Activated CD4-positive, alpha-beta T cell treated with anti-CD3 and anti-CD28 coated beads, Interleukin-2, amount 50 U/mL, for 16 hours (primary cell): ENCODE results near the gene DDX49.
A peak's percentile ranks its signal among the peaks of the same experiment; 100 is the strongest.

Source experiments
- DNase-seq: peaks from one replicate; pipeline ENCODE4 v3.0.0-alpha.2; 2020

DDX49 gene, protein sequence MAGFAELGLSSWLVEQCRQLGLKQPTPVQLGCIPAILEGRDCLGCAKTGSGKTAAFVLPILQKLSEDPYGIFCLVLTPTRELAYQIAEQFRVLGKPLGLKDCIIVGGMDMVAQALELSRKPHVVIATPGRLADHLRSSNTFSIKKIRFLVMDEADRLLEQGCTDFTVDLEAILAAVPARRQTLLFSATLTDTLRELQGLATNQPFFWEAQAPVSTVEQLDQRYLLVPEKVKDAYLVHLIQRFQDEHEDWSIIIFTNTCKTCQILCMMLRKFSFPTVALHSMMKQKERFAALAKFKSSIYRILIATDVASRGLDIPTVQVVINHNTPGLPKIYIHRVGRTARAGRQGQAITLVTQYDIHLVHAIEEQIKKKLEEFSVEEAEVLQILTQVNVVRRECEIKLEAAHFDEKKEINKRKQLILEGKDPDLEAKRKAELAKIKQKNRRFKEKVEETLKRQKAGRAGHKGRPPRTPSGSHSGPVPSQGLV

DNA sequence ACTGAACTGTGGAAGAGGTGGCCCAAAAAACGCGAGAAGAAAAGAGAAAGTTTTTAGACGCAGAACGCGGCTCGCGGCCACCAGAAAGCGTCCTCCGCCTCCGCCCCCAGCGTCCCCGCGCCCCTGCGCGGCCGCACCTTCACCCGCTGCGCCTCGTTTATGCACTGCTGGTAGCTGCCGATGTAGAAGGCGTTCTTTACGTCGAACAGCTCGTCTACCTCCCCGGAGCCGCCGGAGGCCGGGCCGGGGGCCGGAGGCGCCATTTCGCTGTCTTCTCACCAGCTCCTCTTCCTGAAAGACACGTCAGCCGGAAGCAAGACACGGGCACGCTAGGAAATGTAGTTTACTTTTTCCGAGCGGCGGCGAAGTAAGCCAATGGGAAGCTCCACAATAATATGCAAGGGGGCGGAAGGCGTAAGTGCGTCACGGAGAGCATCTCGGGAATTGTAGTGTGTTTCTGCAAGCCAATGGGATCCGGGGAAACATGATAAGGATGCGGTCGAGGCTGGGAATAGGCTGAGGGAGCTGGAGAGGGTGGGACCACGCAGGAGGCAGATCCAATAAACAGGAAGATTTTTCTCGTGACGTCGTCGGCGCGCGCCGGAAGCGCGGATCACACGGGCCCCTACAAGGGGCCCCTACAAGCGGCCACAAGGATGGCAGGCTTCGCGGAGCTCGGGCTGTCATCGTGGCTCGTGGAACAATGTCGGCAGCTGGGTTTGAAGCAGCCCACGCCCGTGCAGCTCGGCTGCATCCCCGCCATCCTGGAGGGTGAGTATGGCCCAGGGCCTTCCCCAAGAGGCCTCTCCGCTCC is at the start of gene DDX49, which contains the start of gene COPE:
Gene DDX49 (plus strand): TSS at position 630 of the 814 bp plus-strand sequence. CDS start 27 bp downstream, at position 657.
Gene COPE (minus strand): TSS at position 302 of the 814 bp plus-strand sequence. CDS start 39 bp downstream, at position 263.
- DNase-seq, result peak; percentile 99

DNA sequence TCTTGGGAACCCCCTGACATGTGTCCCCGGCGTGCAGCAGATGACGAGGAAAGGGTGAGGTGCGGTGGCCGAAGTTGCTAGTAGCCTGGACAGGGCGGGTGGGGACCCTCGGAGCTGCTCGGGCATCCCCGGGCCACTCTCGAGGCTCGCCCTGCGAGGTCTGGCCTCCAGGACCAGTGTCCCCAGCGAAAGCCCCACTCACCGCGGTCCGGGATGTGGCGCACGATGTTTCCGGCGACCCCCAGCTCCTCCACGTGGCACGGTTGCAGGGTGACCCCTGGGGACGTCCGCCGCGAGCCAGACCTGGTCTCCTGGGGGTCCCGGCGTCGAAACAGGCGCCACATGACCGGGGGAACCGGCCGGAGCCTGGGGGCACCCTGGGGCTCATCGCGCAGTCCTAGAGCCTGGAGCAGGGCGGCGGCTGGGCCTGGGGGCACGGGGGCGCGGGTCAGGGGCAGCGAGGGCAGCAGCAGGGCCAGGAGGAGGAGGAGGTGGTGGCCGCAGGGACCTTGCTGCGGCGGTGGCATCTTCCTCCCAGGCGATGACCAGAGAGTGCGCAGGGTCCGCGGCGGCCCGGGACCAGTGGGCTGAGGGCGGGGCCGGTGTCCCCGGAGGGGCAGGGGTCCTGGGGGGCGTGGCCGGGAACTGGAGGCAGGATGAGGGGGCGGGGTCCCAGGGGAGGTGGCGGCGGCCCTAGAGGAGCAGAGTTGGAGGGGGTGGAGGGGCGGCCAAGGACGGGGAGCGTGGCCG is 49.6 kb upstream of the DDX49 start:
- DNase-seq, result no peak

DNA sequence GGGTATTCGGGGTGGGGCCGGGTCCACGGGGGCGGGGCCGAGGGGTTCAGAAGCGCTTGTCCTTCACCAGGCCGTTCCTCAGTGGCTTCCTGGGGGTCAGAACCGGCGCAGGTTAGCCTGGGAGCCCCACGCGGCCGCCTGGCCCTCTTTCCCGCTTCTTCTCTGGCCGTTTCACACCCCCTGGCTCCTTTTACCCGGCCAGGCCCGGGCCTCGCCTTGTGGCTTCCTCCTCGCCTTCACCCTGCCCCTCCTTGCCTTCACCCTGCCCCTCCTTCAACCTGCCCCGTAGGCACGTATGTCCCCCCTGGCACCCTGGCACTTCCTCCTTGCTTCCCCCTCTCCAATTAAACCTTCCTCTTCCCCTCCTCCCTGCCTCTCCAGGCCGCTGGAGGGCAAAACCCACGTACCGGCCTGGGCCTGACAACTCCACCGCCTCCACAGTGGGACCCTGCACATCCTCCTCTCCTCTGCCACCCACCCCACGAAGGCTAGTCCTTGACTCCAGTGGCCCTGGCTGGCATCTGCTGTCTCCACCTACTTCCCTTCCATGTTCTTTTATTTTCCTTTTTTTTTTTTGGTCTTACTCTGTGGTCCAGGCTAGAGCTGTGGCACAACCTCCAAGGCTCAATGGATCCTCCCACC is 48.9 kb upstream of the DDX49 start:
- DNase-seq, result no peak

- DNase-seq, result no peak
Measured at GRCh38 chr19:18871543-18871942, 48.0 kb upstream of the DDX49 start.

DNA sequence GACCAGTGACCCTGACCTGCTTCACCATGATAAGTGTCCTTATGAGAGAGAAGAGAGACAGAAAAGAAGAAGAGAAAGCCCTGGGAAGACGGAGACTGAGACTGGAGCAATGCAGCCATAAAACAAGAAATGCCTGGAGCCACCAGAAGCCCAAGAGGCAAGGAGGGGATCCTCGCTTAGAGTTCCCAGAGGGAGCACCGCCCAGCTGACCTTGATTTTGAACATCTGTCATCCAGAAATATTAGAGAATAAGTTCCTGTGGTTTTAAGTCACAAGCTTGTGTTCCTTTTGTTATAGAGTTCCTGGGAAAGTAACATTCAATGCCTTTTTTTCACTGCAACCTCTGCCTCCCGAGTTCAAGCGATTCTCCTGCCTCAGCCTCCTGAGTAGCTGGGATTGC is 43.8 kb upstream of the DDX49 start:
- no peak for DNase-seq

GRCh38 chr19:18876865-18877264 is 42.6 kb upstream of the DDX49 start:
- DNase-seq, result no peak

DNA sequence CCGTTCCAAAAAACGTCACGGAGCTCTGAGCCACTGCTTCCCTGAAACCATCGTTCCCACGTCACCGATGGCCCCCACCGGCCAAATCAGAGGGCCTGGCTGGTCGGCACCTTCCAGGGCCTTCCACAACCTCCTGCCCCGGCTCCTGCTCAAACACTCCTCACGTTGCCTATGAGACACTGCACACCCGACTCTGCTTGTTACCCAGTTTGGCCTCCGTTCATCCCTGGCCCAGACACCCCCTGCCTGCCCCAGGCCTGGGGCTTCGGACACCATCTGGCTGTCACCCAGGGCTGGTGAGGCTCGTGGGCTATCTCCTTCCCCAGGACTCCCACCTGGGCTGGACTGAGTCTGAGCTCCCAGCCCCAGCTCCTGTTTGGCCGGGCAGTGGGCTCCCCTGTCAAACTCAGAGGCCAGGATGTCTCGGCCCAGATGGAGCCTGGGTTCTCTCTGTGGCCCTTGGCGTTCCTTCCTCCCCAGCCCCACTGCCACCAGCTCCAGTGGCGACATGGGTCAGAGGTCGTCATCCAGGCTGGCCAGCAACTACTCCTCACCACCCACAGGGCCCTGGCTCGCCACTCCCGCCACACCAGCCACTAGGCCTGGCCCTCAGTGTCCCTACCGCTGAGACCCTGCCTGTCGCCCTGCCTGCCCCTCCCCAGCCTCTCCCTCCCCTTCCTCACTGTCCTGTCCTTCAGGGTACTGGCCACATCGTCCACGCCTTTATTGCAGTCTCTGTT is 41.3 kb upstream of the DDX49 start:
- no peak for DNase-seq

GRCh38 chr19:18878858-18879578 is 40.5 kb upstream of the DDX49 start:
- DNase-seq, result no peak

DNA sequence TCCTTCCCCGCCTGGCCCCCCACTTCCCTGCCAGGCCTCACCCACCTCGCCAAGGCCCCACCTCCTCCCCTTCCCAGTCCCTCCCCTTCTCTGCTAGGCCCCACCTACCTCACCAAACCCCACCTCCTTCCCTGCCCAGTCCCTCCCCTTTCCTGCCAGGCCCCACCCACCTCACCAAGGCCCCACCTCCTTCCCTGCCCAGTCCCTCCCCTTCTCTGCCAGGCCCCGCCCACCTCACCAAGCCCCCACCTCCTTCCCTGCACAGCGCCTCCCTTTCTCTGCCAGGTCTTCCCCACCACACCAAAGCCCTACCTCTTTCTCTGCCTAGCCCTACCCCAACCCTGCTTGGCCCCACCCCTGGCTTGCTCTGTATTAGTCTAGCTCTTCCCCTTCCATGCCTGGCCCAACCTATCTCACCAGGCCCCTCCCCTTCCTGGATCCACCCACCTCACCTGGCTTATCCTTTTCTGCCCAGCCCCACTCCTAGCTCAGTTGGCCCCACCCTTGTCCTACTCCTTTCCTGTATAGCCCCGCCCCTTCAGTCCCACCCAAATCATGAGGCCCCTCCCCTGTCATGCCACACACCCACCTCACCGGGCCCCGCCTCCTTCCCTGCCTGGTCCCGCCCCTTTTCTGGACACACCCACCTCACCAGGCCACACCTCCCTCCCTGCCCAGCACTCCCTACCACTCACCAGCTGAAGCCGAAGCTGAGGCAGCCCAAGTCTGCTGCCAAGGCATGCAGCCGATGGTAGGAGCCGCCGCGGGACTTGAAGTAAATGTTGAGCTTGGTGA is 39.7 kb upstream of the DDX49 start:
- DNase-seq, result peak; percentile 35

DNA sequence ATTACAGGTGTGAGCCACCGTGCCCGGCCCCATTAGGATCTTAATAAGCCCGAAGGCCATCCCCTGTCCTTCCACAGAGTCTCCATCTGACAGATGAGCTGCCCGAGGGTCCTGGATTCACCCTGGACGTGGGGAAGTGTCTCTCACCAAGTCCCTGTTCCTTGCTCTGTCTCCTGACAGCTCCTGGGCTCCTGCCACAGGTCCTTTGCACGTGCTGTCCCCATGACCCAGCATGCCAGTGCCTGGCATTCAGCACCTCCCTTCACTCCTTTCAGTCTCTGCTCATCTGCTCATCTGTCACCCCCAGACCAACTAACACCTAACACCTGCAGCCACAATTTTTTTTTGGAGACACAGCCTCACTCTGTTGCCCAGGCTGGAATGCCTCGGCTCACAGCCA is 38.0 kb upstream of the DDX49 start:
- DNase-seq, result no peak

DNA sequence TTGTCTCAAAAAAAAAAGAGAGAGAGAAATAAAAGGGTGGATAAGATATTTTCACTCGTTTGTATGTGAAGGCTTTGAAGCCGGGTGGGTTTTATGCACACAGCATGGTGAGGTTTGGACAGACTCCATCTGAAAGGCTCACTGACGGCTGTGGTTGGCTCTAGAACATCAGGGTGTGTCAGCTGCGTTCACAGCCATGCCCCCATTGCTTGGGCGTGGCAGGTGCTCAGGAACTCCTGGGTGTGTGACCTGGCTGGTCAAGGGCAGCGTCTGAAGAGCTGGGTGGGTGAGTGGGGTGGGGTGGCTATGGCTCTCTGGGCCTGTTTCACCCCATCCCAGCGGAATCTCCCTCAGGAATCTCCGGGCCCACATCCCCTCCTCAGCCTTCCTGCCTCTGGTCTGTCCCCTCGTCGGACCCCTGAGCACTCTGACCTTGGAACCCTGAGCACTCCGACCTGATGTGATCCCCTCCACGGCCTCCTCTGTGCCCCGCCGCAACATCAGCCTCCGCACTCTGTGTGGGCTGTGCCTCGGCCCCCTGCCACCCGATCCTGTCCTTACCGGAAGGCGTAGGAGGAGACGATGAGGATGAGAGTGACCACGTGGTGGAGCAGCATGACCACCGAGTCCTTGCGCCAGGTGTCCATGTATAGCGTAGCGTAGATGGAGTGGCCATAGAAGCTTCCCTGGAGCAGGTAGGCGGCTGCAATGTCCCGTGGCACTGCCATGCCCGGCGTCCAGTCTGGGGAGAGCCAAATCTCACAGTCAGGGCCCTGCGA is 35.8 kb upstream of the DDX49 start:
- DNase-seq, result no peak

- DNase-seq, result no peak
Measured at GRCh38 chr19:18886972-18887371, 32.5 kb upstream of the DDX49 start.

DNA sequence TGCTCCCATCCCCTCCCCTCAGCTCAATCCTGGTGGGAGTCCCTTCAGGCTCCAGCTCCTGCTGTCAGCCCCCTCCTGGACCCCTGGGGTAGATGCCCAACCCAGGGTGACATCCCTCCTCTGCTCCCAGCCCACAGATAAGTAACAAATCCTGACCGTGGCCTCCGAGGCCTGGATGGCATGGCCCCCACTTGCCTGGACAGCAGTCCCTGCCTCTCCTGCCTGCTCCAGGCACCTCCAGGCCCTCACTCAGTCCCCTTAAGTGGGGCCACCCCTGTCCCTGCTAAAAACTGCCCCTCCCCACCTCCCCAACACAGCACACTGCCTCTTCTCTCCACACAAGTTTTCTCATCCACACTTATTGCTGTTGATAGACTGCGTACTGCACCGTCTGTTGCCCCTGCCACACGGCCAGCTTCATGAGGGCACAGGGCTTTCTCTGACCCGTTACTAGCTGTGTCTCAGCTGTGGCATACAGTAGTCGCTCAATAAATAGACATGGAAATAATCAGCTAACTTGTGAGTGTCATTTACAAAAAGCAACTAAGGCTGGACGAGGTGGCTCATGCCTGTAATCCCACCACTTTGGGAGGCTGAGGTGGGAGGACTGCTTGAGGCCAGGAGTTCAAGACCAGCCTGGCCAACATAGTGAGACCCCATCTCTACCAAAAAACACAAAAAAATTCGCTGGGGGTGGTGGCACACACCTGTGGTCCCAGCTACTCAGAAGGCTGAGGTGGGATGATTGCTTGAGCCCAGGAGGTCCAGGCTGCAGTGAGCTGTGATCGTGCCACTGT is 29.4 kb upstream of the DDX49 start:
- DNase-seq, result no peak

GRCh38 chr19:18893587-18894253 is 25.8 kb upstream of the DDX49 start:
- no peak for DNase-seq

DNA sequence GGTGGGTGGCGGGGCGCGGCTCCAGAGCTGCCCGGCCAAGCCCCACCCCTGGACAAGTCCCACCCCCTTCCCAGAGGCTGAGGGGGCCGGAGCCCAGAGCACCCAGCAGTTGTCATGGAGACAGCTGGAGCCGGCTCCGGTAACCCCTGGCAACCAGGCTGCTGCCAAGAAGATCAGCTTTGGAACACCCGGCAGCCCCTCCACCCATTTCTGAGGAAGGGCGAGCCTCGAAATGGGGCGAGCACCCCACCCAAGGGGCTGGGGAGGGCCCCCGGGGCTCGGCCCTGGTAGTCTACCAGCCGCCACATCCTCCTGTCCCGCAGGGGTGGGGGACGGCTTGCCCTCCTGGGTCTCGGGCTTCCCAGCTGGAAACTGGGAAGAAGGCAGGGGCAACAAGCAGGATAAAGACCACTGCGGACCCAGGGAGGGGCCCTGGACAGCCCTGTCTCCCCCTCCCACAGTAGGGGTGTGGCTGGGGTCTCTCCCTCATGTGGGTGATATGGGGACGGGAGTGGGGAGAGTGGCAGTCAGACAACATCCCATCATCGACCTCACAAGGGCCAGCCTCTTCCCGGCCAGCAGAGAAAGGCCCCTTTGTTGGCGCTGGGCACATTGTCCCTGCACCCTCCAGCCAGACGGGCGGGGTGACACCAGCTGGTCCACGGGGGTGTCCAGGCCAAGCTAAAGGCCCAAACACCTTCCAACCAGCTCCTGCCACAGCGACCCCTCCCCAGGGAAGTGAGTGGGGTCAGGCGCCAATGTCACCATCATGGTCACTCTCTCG is 25.1 kb upstream of the DDX49 start:
- no peak for DNase-seq

- no peak for DNase-seq
Measured at GRCh38 chr19:18895038-18895823, 24.3 kb upstream of the DDX49 start.
